HPDE6-E6E7 (cell line): ENCODE results near the gene CTPS1.

Source experiments
- DNase-seq: peaks from one replicate; pipeline ENCODE4 v3.0.0; 2011; ENCODE audit warnings: missing footprints; ENCODE audit errors: extremely low spot score

The CTPS1 gene

GRCh38 chr1:40969445-40969844 is 10.1 kb upstream of the CTPS1 start:
- DNase-seq, result no peak

- DNase-seq, result no peak
These were observed 7.5 kb upstream of the CTPS1 start for GRCh38 chr1:40971966-40972365.

GRCh38 chr1:40973912-40974311 is 5.6 kb upstream of the CTPS1 start:
- DNase-seq, result no peak

DNA sequence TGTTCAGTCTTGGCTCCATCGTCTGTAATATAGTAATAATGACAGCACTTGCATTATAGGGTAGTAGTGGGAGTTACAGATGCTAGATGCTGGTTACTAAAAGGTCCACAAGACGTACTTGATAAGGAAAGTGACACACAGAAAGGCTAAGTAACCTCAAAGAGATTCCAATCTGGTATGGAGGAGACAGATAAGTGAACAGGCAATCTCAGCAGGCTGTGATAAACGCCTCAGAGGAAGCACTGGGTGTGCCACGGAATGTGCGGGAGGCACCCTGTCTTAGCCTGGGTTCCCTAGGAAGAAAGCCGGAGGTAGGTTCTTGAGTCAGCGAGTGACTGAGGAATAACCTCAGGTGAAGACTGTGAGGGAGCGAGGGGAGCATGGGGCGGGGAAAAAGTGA is 4.6 kb upstream of the CTPS1 start:
- DNase-seq, result no peak

- no peak for DNase-seq
These were observed 2.4 kb upstream of the CTPS1 start for GRCh38 chr1:40976952-40977690.

DNA sequence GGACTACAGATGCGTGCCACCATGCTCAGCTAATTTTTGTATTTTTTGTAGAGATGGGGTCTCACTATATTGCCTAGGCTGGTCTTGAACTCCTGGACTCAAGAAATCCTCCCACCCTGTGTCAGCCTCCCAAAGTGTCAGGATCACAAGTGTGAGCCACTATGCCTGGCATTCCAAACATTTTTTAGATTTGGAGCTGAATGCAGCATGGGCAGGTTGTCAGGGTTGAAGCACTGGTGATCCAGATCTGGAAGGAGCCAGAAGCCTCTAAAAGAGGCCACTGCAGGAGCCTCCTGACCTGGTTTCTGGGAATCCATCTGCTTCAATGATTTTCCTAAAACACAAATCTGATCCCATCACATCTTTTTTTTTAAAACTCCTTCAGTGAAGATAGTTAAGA is 1.8 kb upstream of the CTPS1 start:
- no peak for DNase-seq

DNA sequence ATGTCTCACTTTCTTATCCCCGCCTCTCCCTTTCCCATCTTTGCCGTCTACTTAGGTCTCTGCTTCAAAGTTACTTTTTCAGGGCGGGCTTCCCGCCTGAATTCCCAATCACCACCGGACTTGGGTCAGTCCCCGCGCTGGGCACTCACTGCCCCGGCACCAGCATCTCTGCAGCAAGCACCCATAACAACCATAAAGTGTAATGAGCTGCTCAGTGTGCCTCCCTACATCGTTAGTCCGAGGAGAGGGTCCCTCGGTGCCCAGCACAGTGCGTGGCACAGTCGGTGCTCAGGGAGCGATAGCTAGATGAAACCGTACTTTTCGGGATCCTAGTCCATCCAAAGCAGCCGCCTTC is 633 bp upstream of the CTPS1 start:
- no peak for DNase-seq

- DNase-seq, result peak; percentile 34
These were observed 564 bp downstream of the CTPS1 start for GRCh38 chr1:40980068-40980452.

- DNase-seq, result peak; percentile 37
These were observed 1.1 kb downstream of the CTPS1 start for GRCh38 chr1:40980453-40981121.

DNA sequence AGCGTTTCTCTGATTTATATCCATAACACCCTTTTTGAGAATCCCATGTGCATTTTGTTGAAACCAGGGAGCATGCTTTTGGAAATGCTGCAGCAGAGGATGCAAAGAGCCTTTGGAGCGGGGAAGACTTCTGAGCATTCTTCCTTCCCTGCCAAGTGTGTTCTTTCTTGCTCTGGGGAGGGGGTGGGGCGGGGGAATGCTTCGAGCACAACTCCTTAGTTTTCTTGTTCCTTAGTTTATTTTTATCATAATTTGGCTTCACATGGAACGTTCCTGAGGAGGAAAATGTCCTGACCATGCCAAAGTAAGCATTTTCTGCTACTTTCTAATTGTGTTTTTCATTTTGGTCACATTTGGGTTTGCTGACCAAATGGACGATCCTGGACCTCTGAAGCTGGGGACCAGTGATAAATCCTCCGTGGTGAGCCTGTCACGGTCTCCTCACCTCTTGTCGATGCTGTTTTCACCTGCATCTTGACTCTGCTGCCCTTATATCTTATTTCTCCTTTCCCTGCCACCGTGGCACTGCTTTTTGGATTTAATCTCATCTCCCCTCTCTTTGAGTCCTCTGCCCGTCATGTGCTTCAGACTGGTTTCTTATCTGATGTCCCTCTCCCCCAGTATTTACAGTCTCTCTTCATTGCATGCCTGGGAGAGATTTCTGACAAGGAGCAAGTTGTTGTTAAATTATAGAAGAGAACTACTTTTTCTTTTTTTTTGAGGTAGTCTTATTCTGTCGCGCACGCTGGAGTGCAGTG is 2.4 kb downstream of the CTPS1 start:
- DNase-seq, result no peak

DNA sequence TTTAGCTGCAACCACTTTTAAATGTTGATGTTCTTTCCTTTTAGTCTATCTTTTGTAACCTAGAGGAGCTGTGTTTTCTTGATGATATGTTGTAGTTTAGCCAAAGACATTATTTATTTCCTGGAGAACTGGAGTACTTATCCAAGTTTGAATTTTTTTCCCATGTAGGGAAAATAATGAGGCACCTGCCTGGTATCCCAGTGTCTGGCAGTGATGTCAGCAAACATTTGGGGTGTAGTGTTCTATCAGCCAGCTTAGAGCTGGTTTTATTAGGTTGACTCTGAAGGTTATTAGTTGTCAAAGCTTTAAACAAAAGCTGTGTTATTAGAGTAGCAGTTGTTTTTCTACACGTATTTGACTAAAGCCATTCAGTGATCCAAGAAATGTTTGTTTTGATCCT is 3.2 kb downstream of the CTPS1 start:
- no peak for DNase-seq

GRCh38 chr1:40983286-40983685 is 3.8 kb downstream of the CTPS1 start:
- no peak for DNase-seq

DNA sequence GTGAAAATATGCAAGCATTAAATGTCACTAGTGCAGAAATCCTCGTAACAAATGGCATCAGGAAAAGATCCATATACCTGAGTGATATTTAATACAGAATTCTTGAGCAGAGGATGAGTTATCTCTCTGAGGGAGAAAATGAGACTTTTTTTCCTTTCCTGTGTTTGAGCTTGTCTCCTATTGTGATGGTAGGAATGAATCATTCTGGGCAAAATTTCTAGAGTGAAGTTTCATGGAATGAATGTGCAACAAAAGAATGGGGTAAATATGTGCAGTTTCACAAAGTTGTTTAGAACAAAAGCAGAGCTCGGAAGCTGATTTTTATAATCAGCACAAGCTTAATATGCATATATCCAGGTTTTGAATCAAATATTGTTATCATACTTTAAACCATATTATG is 4.6 kb downstream of the CTPS1 start:
- DNase-seq, result no peak

GRCh38 chr1:40984531-40984930 is 5.0 kb downstream of the CTPS1 start:
- no peak for DNase-seq

GRCh38 chr1:40985161-40985560 is 5.7 kb downstream of the CTPS1 start:
- no peak for DNase-seq

DNA sequence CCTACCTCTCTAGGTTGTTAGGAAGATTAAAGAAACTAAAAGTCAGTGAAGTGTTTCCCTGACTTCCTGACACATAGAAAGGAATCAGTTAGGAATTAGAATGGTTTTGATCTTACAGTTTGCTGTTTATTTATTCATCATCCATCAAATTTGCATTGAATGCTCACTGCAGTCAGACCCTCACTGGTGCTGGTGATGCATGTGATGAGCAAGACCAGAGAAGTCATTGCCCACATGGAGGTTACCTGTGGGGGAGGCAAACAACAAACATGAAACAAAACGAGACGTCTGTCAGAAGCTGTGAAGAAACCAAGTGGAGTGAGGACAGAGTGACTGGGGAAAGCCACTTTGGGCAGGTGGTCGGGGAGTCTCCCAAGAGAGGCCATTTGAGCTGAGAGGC is 6.4 kb downstream of the CTPS1 start:
- DNase-seq, result no peak

- no peak for DNase-seq
These were observed 6.9 kb downstream of the CTPS1 start for GRCh38 chr1:40986328-40986783.

- no peak for DNase-seq
These were observed 7.5 kb downstream of the CTPS1 start for GRCh38 chr1:40986956-40987355.

DNA sequence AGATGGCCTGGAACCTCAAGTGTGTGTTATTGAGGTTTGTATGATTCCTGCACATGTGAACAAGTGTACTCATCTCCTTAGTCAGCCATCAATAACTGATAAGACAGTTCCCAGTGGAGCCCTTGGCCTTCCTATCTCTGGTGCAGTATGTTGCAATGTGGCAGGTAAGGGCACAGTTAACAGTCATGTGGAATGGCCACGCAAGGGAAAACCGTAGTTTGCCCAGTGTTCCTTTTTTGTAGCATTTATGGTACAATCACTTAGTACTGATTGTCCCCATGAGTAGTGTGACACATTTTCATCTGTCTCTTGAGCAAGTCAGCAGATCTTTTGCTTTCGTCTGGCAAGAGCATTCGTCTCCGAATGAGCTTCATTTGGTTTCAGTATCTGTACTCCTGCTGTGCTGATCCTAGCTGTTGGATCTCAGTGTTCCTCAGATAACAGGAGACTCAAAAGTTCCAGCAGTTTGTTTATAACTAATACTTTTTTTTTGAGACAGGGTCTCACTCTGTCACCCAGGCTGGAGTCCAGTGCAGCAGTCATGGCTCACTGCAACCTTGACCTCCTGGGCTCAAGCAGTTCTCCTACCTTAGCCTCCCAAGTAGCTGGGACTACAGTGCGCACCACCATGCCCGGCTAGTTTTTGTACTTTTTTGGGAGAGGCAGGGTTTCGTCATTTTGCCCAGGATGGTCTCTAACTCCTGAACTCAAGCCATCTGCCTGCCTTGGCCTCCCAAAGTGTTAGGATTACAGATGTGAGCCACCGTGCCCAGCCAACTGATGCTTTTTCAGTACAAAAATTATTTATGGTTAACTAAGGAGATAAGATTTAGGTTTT is 8.2 kb downstream of the CTPS1 start:
- no peak for DNase-seq

GRCh38 chr1:40988280-40988679 is 8.8 kb downstream of the CTPS1 start:
- DNase-seq, result no peak

DNA sequence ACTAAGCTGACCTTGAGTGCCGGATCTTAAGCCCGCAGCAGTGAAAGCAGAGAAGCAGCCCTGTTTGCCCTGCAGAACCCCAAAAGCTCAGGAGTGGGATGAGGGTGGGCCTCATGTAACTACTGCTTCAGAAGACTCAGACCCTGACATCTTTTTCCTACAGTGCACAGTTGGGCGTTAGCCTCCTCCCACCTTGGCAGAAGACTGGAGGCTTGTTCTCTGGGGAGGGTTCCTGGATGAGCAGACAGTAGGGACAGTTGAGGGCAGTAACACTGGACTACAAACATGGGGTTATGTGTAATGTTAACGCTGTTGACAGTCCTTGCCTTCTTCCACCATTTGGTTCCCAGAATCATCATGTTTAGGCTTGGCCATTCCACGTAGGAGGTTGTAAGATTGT is 9.6 kb downstream of the CTPS1 start:
- DNase-seq, result no peak

DNA sequence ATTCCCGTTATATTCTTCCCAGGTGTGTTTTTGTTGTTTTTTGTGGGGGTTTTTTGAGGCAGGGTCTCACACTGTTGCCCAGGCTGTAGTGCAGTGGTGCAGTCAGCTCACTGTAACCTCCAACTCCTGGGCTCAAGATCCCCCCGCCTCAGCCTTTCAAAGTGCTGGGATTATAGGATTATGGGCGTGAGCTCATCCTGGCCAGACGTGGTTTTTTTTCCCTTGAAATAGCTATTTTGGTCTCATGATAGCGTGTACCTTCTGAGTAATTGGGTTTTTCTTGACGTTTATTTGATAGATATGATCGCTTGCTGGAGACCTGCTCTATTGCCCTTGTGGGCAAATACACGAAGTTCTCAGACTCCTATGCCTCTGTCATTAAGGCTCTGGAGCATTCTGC is 17.6 kb downstream of the CTPS1 start:
- no peak for DNase-seq
